A549 (cell line): ENCODE results near the gene ABI3. TPM values are rescaled to one million over a fixed set of nuclear protein-coding genes. Genes with fewer than 3 reads are reported as not detected.
"Not testable (repeated sequence)": the region's sequence is repeated elsewhere in the genome, so short reads cannot be mapped to it uniquely, and the experiment has no call there.

Experiments
- ATAC-seq, 2 experiments: fragments of 200-7000 bp in 1 of 2; fragments of >200 bp in 1 of 2; cut with Nextera tagmentation in 1 of 2; cut with Tn5 transposase in 1 of 2; 3 replicates each; pipeline versions ENCODE4 v1.8.0 to v1.9.1; 2018 to 2020; ENCODE audit warnings: mild to moderate bottlenecking in 1 of 2, moderate library complexity in 1 of 2
- CTCF ChIA-PET: fragments of 300-600 bp; sonication (Branson Sonifier 250); formaldehyde crosslinking; extraction: SDS; loops from one replicate; lab custom pipeline; 2021; ENCODE audit warnings: antibody characterized with exemption, inconsistent platforms; lab: Yijun Ruan, JAX
- POLR2A ChIA-PET: fragments of 350-600 bp; formaldehyde crosslinking; extraction: SDS; loops from one replicate; lab custom pipeline; 2021; ENCODE audit warnings: antibody characterized with exemption, inconsistent platforms; lab: Yijun Ruan, JAX
- DNase-seq, 2 experiments: peaks; one replicate each; pipeline versions ENCODE4 v3.0.0 to v3.0.0-alpha.2; 2011 to 2016; ENCODE audit warnings: low read depth in 1 of 2, low spot score in 1 of 2
- FAIRE-seq: peaks from 2 replicates; lab custom pipeline; 2011; peaks lifted over from hg19 to GRCh38; lab: Jason Lieb, UNC
- H3K27ac ChIP-seq, 2 experiments: fragments of >200 bp; sonication (Bioruptor Twin); formaldehyde crosslinking; 3 replicates each; pipeline ENCODE4 v1.5.1; 2016 to 2017
- H3K4me1 ChIP-seq: fragments of >200 bp; sonication (Bioruptor Twin); formaldehyde crosslinking; 3 replicates; pipeline ENCODE4 v1.6.1; 2016
- H3K4me2 ChIP-seq: fragments of >200 bp; sonication (Bioruptor Twin); formaldehyde crosslinking; 3 replicates; pipeline ENCODE4 v1.6.1; 2016
- H3K4me3 ChIP-seq: fragments of >200 bp; sonication (Bioruptor Twin); formaldehyde crosslinking; 3 replicates; pipeline ENCODE4 v1.5.1; 2016
- H3K9me3 ChIP-seq: fragments of >200 bp; sonication (Bioruptor Twin); formaldehyde crosslinking; 3 replicates; pipeline ENCODE4 v1.6.1; 2016
- CBX8 ChIP-seq: fragments of 200-600 bp; sonication (generic); IDR thresholded peaks from 2 replicates; pipeline ENCODE4 v1.6.1; 2016
- CEBPB ChIP-seq, 2 experiments: fragments of >200 bp in 1 of 2; sonication (Bioruptor Twin) in 1 of 2; formaldehyde crosslinking in 1 of 2; IDR thresholded peaks; 2 replicates each; pipeline ENCODE4 v1.6.1; 2012 to 2016
- CHD4 ChIP-seq: fragments of 200-600 bp; sonication (generic); IDR thresholded peaks from 2 replicates; pipeline ENCODE4 v1.6.1; 2016; ENCODE audit warnings: antibody characterized with exemption, mild to moderate bottlenecking, borderline replicate concordance
- CTCF ChIP-seq: fragments of >200 bp; sonication (Bioruptor Twin); formaldehyde crosslinking; IDR thresholded peaks from 3 replicates; pipeline ENCODE4 v1.5.1; 2016
- ESRRA ChIP-seq: fragments of 150-350 bp; IDR thresholded peaks from 2 replicates; pipeline ENCODE4 v1.6.1; 2014; ENCODE audit warnings: mild to moderate bottlenecking, low read length, borderline replicate concordance
- FOSB ChIP-seq: fragments of 250-450 bp; sonication (Bioruptor Pico); IDR thresholded peaks from 2 replicates; pipeline ENCODE4 v1.5.0; 2020; ENCODE audit warnings: mild to moderate bottlenecking, moderate library complexity
- FOSL2 ChIP-seq, 2 experiments: fragments of 450-650 bp in 1 of 2; fragments of >200 bp in 1 of 2; sonication (Bioruptor Twin) in 1 of 2; formaldehyde crosslinking; IDR thresholded peaks; 2 replicates each; pipeline versions ENCODE4 v1.5.0 to v1.6.1; 2016 to 2020; ENCODE audit warnings: mild to moderate bottlenecking in 1 of 2, moderate library complexity in 1 of 2
- HOXA7 ChIP-seq: fragments of 250-450 bp; sonication (Bioruptor Pico); IDR thresholded peaks from 2 replicates; pipeline ENCODE4 v1.5.0; 2020; ENCODE audit warnings: mild to moderate bottlenecking, moderate library complexity
- JUN ChIP-seq, 2 experiments: fragments of >200 bp; sonication (Bioruptor Twin); formaldehyde crosslinking; IDR thresholded peaks; 2 replicates in 1 of 2; 3 replicates in 1 of 2; pipeline ENCODE4 v1.6.1; 2016 to 2017
- KDM5A ChIP-seq: fragments of 200-600 bp; sonication (generic); IDR thresholded peaks from 2 replicates; pipeline ENCODE4 v1.6.1; 2016; ENCODE audit warnings: antibody characterized with exemption, mild to moderate bottlenecking
- MAX ChIP-seq: IDR thresholded peaks from 2 replicates; pipeline ENCODE4 v1.6.1; 2012
- NPAS2 ChIP-seq: fragments of 250-450 bp; sonication (Bioruptor Pico); IDR thresholded peaks from 2 replicates; pipeline ENCODE4 v1.8.0; 2022; ENCODE audit warnings: mild to moderate bottlenecking, moderate library complexity, borderline replicate concordance
- NR3C1 ChIP-seq: fragments of >200 bp; sonication (Bioruptor Twin); formaldehyde crosslinking; IDR thresholded peaks from 3 replicates; pipeline ENCODE4 v1.6.1; 2017
- POLR2AphosphoS2 ChIP-seq: conservative IDR thresholded peaks from 2 replicates; pipeline ENCODE4 v1.6.1; 2012; ENCODE audit warnings: low read length, improper control_type of control experiment, inconsistent platforms
- RAD21 ChIP-seq, 2 experiments: fragments of >200 bp in 1 of 2; sonication (Bioruptor Twin) in 1 of 2; formaldehyde crosslinking in 1 of 2; IDR thresholded peaks in 1 of 2; conservative IDR thresholded peaks in 1 of 2; 2 replicates in 1 of 2; 3 replicates in 1 of 2; pipeline ENCODE4 v1.6.1; 2012 to 2018; ENCODE audit warnings: inconsistent platforms in 1 of 2
- SMC3 ChIP-seq: fragments of >200 bp; sonication (Bioruptor Twin); formaldehyde crosslinking; IDR thresholded peaks from 3 replicates; pipeline ENCODE4 v1.6.1; 2018; ENCODE audit warnings: inconsistent platforms
- TFCP2L1 ChIP-seq: fragments of 250-450 bp; sonication (Bioruptor Pico); IDR thresholded peaks from 2 replicates; pipeline ENCODE4 v1.5.0; 2021; ENCODE audit warnings: mild to moderate bottlenecking
- TP53 ChIP-seq: fragments of 250-450 bp; sonication (Bioruptor Pico); IDR thresholded peaks from 2 replicates; pipeline ENCODE4 v1.5.0; 2021; ENCODE audit warnings: mild to moderate bottlenecking, moderate library complexity
- ZC3H11A ChIP-seq: fragments of 450-650 bp; IDR thresholded peaks from 2 replicates; pipeline ENCODE4 v1.6.1; 2014; ENCODE audit warnings: antibody characterized with exemption, mild to moderate bottlenecking
- WGBS: methylation state at CpG from one replicate; pipeline ENCODE4 v1.1.6; 2017; ENCODE audit errors: missing lambda C conversion rate; 5-methylcytosine and 5-hydroxymethylcytosine counted together
- polyA plus RNA-seq, 4 experiments: library from polyadenylated mRNA; depleted of rRNA in 3 of 4; stranded (reverse); fragments of >200 nt; fragmentation: RNase III in 1 of 4; extraction: RNeasy Plus Mini Kit Qiagen cat#74134 plus additional on column Dnase treatment in 1 of 4; gene quantifications; 2 replicates in 3 of 4; 3 replicates in 1 of 4; pipeline ENCODE4 v1.2.3, GENCODE V29; 2011 to 2017
- TF ChIP-seq, protein P1 (sequence below): IDR thresholded peaks from 2 replicates; pipeline ENCODE4 v1.6.1; 2012; ENCODE audit warnings: low read depth, borderline replicate concordance

The ABI3 gene
- polyA plus RNA-seq, 2 of the 4 experiments (the other 2 are of a cell fraction): not detected

DNA sequence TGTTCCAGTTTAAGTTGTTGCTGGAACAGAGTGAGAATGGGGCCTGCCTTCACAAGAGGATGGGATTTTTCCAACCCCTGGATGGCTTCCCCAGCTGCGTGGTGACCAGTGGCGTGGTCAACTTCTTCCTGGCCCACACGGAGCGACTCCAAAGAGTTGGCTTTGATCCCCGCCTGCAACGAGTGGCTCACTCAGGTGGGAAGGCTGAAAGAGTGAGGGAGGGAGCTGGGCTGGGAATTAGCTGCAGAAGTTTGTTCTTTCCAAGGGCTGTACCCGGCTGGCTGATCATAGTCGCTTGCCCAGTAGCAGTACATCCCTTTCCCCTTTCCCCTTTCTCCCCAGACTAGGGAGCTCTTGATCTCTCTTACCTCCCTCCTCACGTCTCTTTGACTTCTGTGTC, 41.8 kb upstream of the ABI3 start:
- Histone ChIP-seq H3K4me3 (no peak overlapping the region), H3K9me3 (peaks cover 10% of the 10 kb centered on the region; the same call in 1 of the 3 replicates), H3K27ac (no peak overlapping the region)
- CTCF ChIA-PET: interaction anchor here (0.6 to 4.3 kb wide), 8 partner anchors 9 to 571 kb away, joined by 3 to 31 read pairs (median 4); no protein-coding TSS in a partner anchor
- no peak for FAIRE-seq
- 59% methylated on average over 9 of the region's 9 CpGs for WGBS
- TF ChIP-seq SMC3 (no peak), TP53 (no peak), NPAS2 (no peak), FOSL2 (IDR thresholded peaks at IDR 0.05) (no peak), FOSL2 (CRISPR knock-in tag; IDR thresholded peaks at IDR 0.05) (no peak), RAD21 (conservative IDR thresholded peaks at IDR 0.05 in 1 of 2, IDR thresholded peaks at IDR 0.05 in 1 of 2) (no peak), POLR2AphosphoS2 (no peak)
- TF ChIP-seq, all 56 proteins: peak for 0
- POLR2A ChIA-PET: interaction anchor here (1.4 kb wide), 1 partner anchor 23 kb away, joined by 3 read pairs; no protein-coding TSS in a partner anchor
- Histone ChIP-seq H3K4me1 (no peaks in the 10 kb centered on the region), H3K4me2 (no peak overlapping the region)
- no peak for ATAC-seq
- DNase-seq: no peak

DNA sequence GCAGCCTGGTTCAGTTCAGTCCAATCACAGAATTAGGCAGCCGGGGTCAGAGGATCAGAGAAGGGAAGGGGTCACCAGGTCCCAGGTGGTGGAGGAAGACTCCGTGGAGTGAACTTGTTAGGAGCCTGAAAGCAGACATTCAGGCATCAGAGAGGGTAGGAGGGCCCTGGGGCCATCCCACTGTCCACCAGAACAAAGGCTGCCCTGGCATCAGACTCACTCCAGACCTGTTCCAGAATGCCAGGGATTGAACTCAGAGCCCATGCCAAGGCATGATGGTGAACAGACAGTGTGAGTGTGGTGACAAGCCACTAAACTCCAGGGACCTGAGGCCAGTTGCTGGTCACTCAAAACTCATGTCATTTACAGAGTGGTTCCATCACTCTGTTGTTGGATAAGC, 40.3 kb upstream of the ABI3 start:
- TF ChIP-seq ESRRA: no peak
- TF ChIP-seq KDM5A: no peak
- TF ChIP-seq TFCP2L1: no peak
- no peak for TF ChIP-seq CHD4
- TF ChIP-seq CEBPB (IDR thresholded peaks at IDR 0.05): no peak
- TF ChIP-seq JUN (IDR thresholded peaks at IDR 0.05): no peak
- TF ChIP-seq FOSB (CRISPR knock-in tag): no peak
- TF ChIP-seq HOXA7 (CRISPR knock-in tag): no peak
- TF ChIP-seq CBX8: no peak
- no peak for TF ChIP-seq CTCF
- TF ChIP-seq NR3C1: no peak
- no peak for TF ChIP-seq RAD21 (conservative IDR thresholded peaks at IDR 0.05 in 1 of 2, IDR thresholded peaks at IDR 0.05 in 1 of 2)
- no peak for TF ChIP-seq NPAS2
- no peak for TF ChIP-seq ZC3H11A
- no peak for TF ChIP-seq MAX
- TF ChIP-seq POLR2AphosphoS2: no peak
- TF ChIP-seq, protein P1, sequence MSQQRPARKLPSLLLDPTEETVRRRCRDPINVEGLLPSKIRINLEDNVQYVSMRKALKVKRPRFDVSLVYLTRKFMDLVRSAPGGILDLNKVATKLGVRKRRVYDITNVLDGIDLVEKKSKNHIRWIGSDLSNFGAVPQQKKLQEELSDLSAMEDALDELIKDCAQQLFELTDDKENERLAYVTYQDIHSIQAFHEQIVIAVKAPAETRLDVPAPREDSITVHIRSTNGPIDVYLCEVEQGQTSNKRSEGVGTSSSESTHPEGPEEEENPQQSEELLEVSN: no peak
- no peak for DNase-seq
- Histone ChIP-seq H3K4me2 (no peak overlapping the region), H3K9me3 (peaks cover 16% of the 10 kb centered on the region), H3K4me3 (no peak overlapping the region), H3K4me1 (no peaks in the 10 kb centered on the region), H3K27ac (no peak overlapping the region)
- POLR2A ChIA-PET: no interaction called here
- no peak for ATAC-seq
- no peak for FAIRE-seq
- CTCF ChIA-PET: interaction anchor here (1.1 to 4.3 kb wide), 4 partner anchors 10 to 34 kb away, joined by 3 to 31 read pairs (median 6); no protein-coding TSS in a partner anchor
- 39% methylated on average over 2 of the region's 2 CpGs for WGBS

- POLR2A ChIA-PET, FAIRE-seq: not testable (repeated sequence)
- CTCF ChIA-PET: interaction anchor here (0.9 to 4.3 kb wide), 8 partner anchors 10 to 292 kb away, joined by 3 to 31 read pairs (median 4); no protein-coding TSS in a partner anchor
These were observed 39.8 kb upstream of the ABI3 start for GRCh38 chr17:49170711-49171110.

GRCh38 chr17:49175978-49176377, 34.5 kb upstream of the ABI3 start:
- H3K27ac ChIP-seq, H3K4me3 ChIP-seq, DNase-seq, ATAC-seq, POLR2A ChIA-PET, FAIRE-seq, H3K4me2 ChIP-seq, H3K4me1 ChIP-seq: not testable (repeated sequence)
- CTCF ChIA-PET: interaction anchor here (0.6 to 2.4 kb wide), 2 partner anchors 16 to 56 kb away, joined by 3 to 10 read pairs; no protein-coding TSS in a partner anchor
- peaks cover 28% of the 10 kb centered on the region for H3K9me3 ChIP-seq
- 44% methylated on average over 11 of the region's 11 CpGs for WGBS

More at GRCh38 chr17:49170711-49171110, 39.8 kb upstream of the ABI3 start:
- not testable (repeated sequence) for ATAC-seq, H3K4me2 ChIP-seq, DNase-seq, H3K27ac ChIP-seq, H3K4me3 ChIP-seq, H3K4me1 ChIP-seq
- H3K9me3 ChIP-seq: peaks cover 21% of the 10 kb centered on the region
- 21% methylated on average over 3 of the region's 3 CpGs for WGBS
